SK-MEL-5 (cell line): ENCODE data around the gene MX1. TPM values are rescaled to one million over a fixed set of nuclear protein-coding genes. Genes with fewer than 3 reads are reported as not detected.

Experiments
- DNase-seq: peaks from one replicate; pipeline ENCODE4 v3.0.0-alpha.2; 2016; ENCODE audit warnings: low read depth, low spot score
- in situ Hi-C: cut with HindIII; loops from 2 replicates; pipeline ENCODE4 v1.10.0; 2016; ENCODE audit warnings: low sequenced_read_pairs, high pct_unique_total_duplicates, low pct_unique_long_range_greater_than_20kb
- polyA plus RNA-seq, 2 experiments: library from polyadenylated mRNA; depleted of rRNA; stranded (reverse); fragments of >200 nt; gene quantifications; 2 replicates each; pipeline ENCODE4 v1.2.3, GENCODE V29; 2015
- total RNA-seq: library from RNA; depleted of rRNA; stranded (reverse); fragments of >200 nt; shearing (Covaris generic); gene quantifications from 2 replicates; pipeline ENCODE4 v1.2.3, GENCODE V29; 2014; rRNA removed

The MX1 gene
- 2.4 and 3.6 TPM in 2 replicates for total RNA-seq
- polyA plus RNA-seq (2015; cell fraction: cytosol; rRNA removed), result 0.85 and 1.8 TPM in 2 replicates
- polyA plus RNA-seq (2015; cell fraction: nucleus; rRNA removed), result 3.0 and 3.6 TPM in 2 replicates

- DNase-seq, result no peak
- in situ Hi-C loops, result no loop called here
Observed at GRCh38 chr21:41425954-41426675, at the start of gene MX1. Gene MX1, plus strand, starts transcription at chr21:41426239. Its CDS starts 5,832 bp downstream, at chr21:41432071.

GRCh38 chr21:41377715-41378114 lies 48.3 kb upstream of the MX1 start:
- no peak for DNase-seq
- in situ Hi-C loops, result no loop called here

GRCh38 chr21:41378849-41379248 lies 47.2 kb upstream of the MX1 start:
- in situ Hi-C loops, result no loop called here
- DNase-seq, result no peak

- DNase-seq, result no peak
- in situ Hi-C loops, result no loop called here
Observed at GRCh38 chr21:41379901-41380300, 46.1 kb upstream of the MX1 start.

- in situ Hi-C loops, result no loop called here
- DNase-seq, result no peak
Observed at GRCh38 chr21:41381731-41382130, 44.3 kb upstream of the MX1 start.

GRCh38 chr21:41387042-41387819 lies 38.8 kb upstream of the MX1 start:
- peak; percentile 57 for DNase-seq
- in situ Hi-C loops, result no loop called here

GRCh38 chr21:41387824-41388223 lies 38.2 kb upstream of the MX1 start:
- in situ Hi-C loops, result no loop called here
- no peak for DNase-seq

GRCh38 chr21:41388259-41388658 lies 37.8 kb upstream of the MX1 start:
- in situ Hi-C loops, result no loop called here
- DNase-seq, result no peak

GRCh38 chr21:41390043-41390639 lies 35.9 kb upstream of the MX1 start:
- DNase-seq, result no peak
- in situ Hi-C loops, result no loop called here

- in situ Hi-C loops, result no loop called here
- DNase-seq, result no peak
Observed at GRCh38 chr21:41393876-41394465, 32.1 kb upstream of the MX1 start.

- in situ Hi-C loops, result no loop called here
- peak; percentile 23 for DNase-seq
Observed at GRCh38 chr21:41396558-41397075, 29.4 kb upstream of the MX1 start.

- no peak for DNase-seq
- in situ Hi-C loops, result no loop called here
Observed at GRCh38 chr21:41397471-41397891, 28.6 kb upstream of the MX1 start.

GRCh38 chr21:41398251-41398650 lies 27.8 kb upstream of the MX1 start:
- in situ Hi-C loops, result no loop called here
- DNase-seq, result no peak

GRCh38 chr21:41398831-41399230 lies 27.2 kb upstream of the MX1 start:
- DNase-seq, result no peak
- in situ Hi-C loops, result no loop called here

- in situ Hi-C loops, result no loop called here
- no peak for DNase-seq
Observed at GRCh38 chr21:41399246-41399800, 26.7 kb upstream of the MX1 start.

- in situ Hi-C loops, result no loop called here
- no peak for DNase-seq
Observed at GRCh38 chr21:41402231-41402630, 23.8 kb upstream of the MX1 start.

GRCh38 chr21:41402796-41403195 lies 23.2 kb upstream of the MX1 start:
- no peak for DNase-seq
- in situ Hi-C loops, result no loop called here

- in situ Hi-C loops, result no loop called here
- no peak for DNase-seq
Observed at GRCh38 chr21:41403331-41403730, 22.7 kb upstream of the MX1 start.
